H1 (cell line): ENCODE data around the gene KCNMB2. TPM values are rescaled to one million over a fixed set of nuclear protein-coding genes. Genes with fewer than 3 reads are reported as not detected.

ENCODE experiments used
- CTCF ChIA-PET: fragments of 300-600 bp; sonication (Branson Sonifier 250); formaldehyde crosslinking; loops from one replicate; lab custom pipeline; 2021; ENCODE audit not compliant: partially characterized antibody; lab: Charles Lee
- POLR2A ChIA-PET: fragments of 300-600 bp; sonication (Branson Sonifier 250); formaldehyde crosslinking; loops from one replicate; lab custom pipeline; 2021; ENCODE audit warnings: inconsistent platforms; ENCODE audit not compliant: partially characterized antibody; lab: Charles Lee
- DNase-seq, 2 experiments: peaks; one replicate each; pipeline versions ENCODE4 v3.0.0 to v3.0.0-alpha.2; 2010 to 2022; ENCODE audit warnings: low spot score in 2 of 2, low read depth in 1 of 2, mixed read lengths in 1 of 2
- FAIRE-seq: peaks from 2 replicates; lab custom pipeline; 2011; peaks lifted over from hg19 to GRCh38; lab: Jason Lieb, UNC
- H2AFZ ChIP-seq: 2 replicates; pipeline ENCODE4 v1.8.1; 2012; ENCODE audit warnings: low read length, inconsistent platforms
- H2AK5ac ChIP-seq: 2 replicates; pipeline ENCODE4 v1.6.1; 2013; ENCODE audit warnings: low read depth, low read length
- H2BK120ac ChIP-seq: replicated peaks from 2 replicates; pipeline ENCODE3; 2013; ENCODE audit warnings: low read depth, low read length, inconsistent platforms
- H2BK12ac ChIP-seq: 2 replicates; pipeline ENCODE4 v1.6.1; 2013; ENCODE audit warnings: low read depth, low read length
- H2BK15ac ChIP-seq: 2 replicates; pipeline ENCODE4 v1.6.1; 2013; ENCODE audit warnings: low read length
- H2BK20ac ChIP-seq: 2 replicates; pipeline ENCODE4 v1.6.1; 2013; ENCODE audit warnings: low read length
- H2BK5ac ChIP-seq: 2 replicates; pipeline ENCODE4 v1.6.1; 2013; ENCODE audit warnings: low read depth, low read length
- H3K14ac ChIP-seq: 2 replicates; pipeline ENCODE4 v1.6.1; 2013; ENCODE audit warnings: inconsistent platforms; ENCODE audit not compliant: insufficient read length
- H3K18ac ChIP-seq: 2 replicates; pipeline ENCODE4 v1.6.1; 2013; ENCODE audit warnings: low read length; ENCODE audit errors: extremely low read depth
- H3K23ac ChIP-seq: 2 replicates; pipeline ENCODE4 v1.6.1; 2013; ENCODE audit warnings: inconsistent platforms; ENCODE audit not compliant: insufficient read length
- H3K23me2 ChIP-seq: 2 replicates; pipeline ENCODE4 v1.6.1; 2013; ENCODE audit warnings: low read depth, low read length
- H3K27ac ChIP-seq: 2 replicates; pipeline ENCODE4 v1.6.1; 2011; ENCODE audit warnings: low read depth, low read length, inconsistent platforms
- H3K27me3 ChIP-seq, 4 experiments: replicated peaks in 1 of 4; 1 replicate in 1 of 4; 2 replicates in 3 of 4; pipeline versions ENCODE4 v1.6.1 to v1.8.1; 2011 to 2013; ENCODE audit warnings: low read length in 3 of 4, mild to moderate bottlenecking in 3 of 4, inconsistent platforms in 2 of 4, mixed read lengths in 2 of 4, moderate library complexity in 1 of 4; ENCODE audit not compliant: control insufficient read depth in 3 of 4, insufficient read depth in 3 of 4; ENCODE audit errors: extremely low read depth in 1 of 4
- H3K36me3 ChIP-seq, 4 experiments: 2 replicates each; pipeline versions ENCODE4 v1.6.1 to v1.8.1; 2011 to 2013; ENCODE audit warnings: mild to moderate bottlenecking in 4 of 4, low read length in 3 of 4, moderate library complexity in 2 of 4, control low read depth in 1 of 4, inconsistent platforms in 1 of 4; ENCODE audit not compliant: insufficient read depth in 4 of 4, control insufficient read depth in 2 of 4
- H3K4ac ChIP-seq: replicated peaks from 2 replicates; pipeline ENCODE3; 2013; ENCODE audit warnings: low read length, low read depth, mixed read lengths, inconsistent platforms; ENCODE audit not compliant: insufficient read length
- H3K4me1 ChIP-seq, 4 experiments: replicated peaks in 1 of 4; 1 replicate in 1 of 4; 2 replicates in 3 of 4; pipeline versions ENCODE4 v1.6.1 to v1.8.1; 2011 to 2013; ENCODE audit warnings: low read length in 3 of 4, inconsistent platforms in 2 of 4, mixed read lengths in 1 of 4; ENCODE audit not compliant: insufficient read depth in 4 of 4, control insufficient read depth in 3 of 4
- H3K4me2 ChIP-seq, 2 experiments: 2 replicates each; pipeline versions ENCODE4 v1.6.1 to v1.8.1; 2011 to 2013; ENCODE audit warnings: low read depth in 2 of 2, low read length in 2 of 2, control low read depth in 1 of 2, inconsistent platforms in 1 of 2, mild to moderate bottlenecking in 1 of 2; ENCODE audit not compliant: insufficient read depth in 1 of 2
- H3K4me3 ChIP-seq, 4 experiments: fragments of 200-600, 300-600 bp in 1 of 4; sonication (generic), shearing (Covaris generic), sonication (Bioruptor Twin) in 1 of 4; 2 replicates each; pipeline versions ENCODE4 v1.5.1 to v1.8.1; 2011 to 2016; ENCODE audit warnings: low read length in 4 of 4, low read depth in 3 of 4, control low read depth in 2 of 4, inconsistent platforms in 2 of 4, mild to moderate bottlenecking in 2 of 4, mixed read lengths in 1 of 4, moderate library complexity in 1 of 4; ENCODE audit not compliant: insufficient read depth in 2 of 4; ENCODE audit errors: extremely low read depth in 1 of 4
- H3K56ac ChIP-seq: replicated peaks from 2 replicates; pipeline ENCODE3; 2013; ENCODE audit warnings: low read depth, mild to moderate bottlenecking, mixed read lengths, low read length, inconsistent platforms; ENCODE audit not compliant: insufficient read length
- H3K79me1 ChIP-seq: 2 replicates; pipeline ENCODE4 v1.6.1; 2013; ENCODE audit warnings: low read depth, low read length, control low read depth
- H3K79me2 ChIP-seq, 2 experiments: 2 replicates each; pipeline versions ENCODE4 v1.6.1 to v1.8.1; 2012 to 2013; ENCODE audit warnings: low read length in 2 of 2, mild to moderate bottlenecking in 2 of 2, inconsistent platforms in 1 of 2; ENCODE audit not compliant: insufficient read depth in 2 of 2, control insufficient read depth in 1 of 2
- H3K9ac ChIP-seq, 4 experiments: replicated peaks in 1 of 4; 1 replicate in 1 of 4; 2 replicates in 3 of 4; pipeline versions ENCODE4 v1.6.1 to v1.8.1; 2011 to 2013; ENCODE audit warnings: low read depth in 3 of 4, low read length in 3 of 4, control low read depth in 2 of 4, mild to moderate bottlenecking in 2 of 4, moderate library complexity in 2 of 4, inconsistent platforms in 1 of 4; ENCODE audit errors: extremely low read depth in 1 of 4
- H3K9me3 ChIP-seq, 2 experiments: 2 replicates each; pipeline versions ENCODE4 v1.6.1 to v1.8.1; 2012 to 2013; ENCODE audit warnings: mild to moderate bottlenecking in 2 of 2, moderate library complexity in 2 of 2, control low read depth in 1 of 2, inconsistent platforms in 1 of 2, low read depth in 1 of 2, low read length in 1 of 2, mixed read lengths in 1 of 2; ENCODE audit not compliant: insufficient read depth in 2 of 2
- H4K20me1 ChIP-seq, 2 experiments: replicated peaks in 1 of 2; 2 replicates each; pipeline versions ENCODE3 to v1.8.1; 2011 to 2013; ENCODE audit warnings: inconsistent platforms in 2 of 2, low read length in 2 of 2, mild to moderate bottlenecking in 1 of 2; ENCODE audit not compliant: insufficient read depth in 2 of 2, control insufficient read depth in 1 of 2
- H4K5ac ChIP-seq: 2 replicates; pipeline ENCODE4 v1.6.1; 2013; ENCODE audit warnings: low read length, low read depth, mixed read lengths, inconsistent platforms; ENCODE audit not compliant: insufficient read length
- H4K8ac ChIP-seq: 2 replicates; pipeline ENCODE4 v1.8.0; 2013; ENCODE audit warnings: mild to moderate bottlenecking, moderate library complexity, low read length, inconsistent platforms; ENCODE audit not compliant: insufficient read depth; ENCODE audit errors: extremely low read depth
- H4K91ac ChIP-seq: replicated peaks from 2 replicates; pipeline ENCODE3; 2013; ENCODE audit warnings: low read length, mixed read lengths, inconsistent platforms; ENCODE audit not compliant: insufficient read length
- EGR1 ChIP-seq: IDR thresholded peaks from 2 replicates; pipeline ENCODE4 v1.6.1; 2011; ENCODE audit warnings: low read depth, low read length, borderline replicate concordance
- KDM1A ChIP-seq: fragments of 200-600, 300-600 bp; sonication (generic); IDR thresholded peaks from 2 replicates; pipeline ENCODE4 v1.7.1; 2016; ENCODE audit warnings: mild to moderate bottlenecking, low read length, borderline replicate concordance
- NANOG ChIP-seq: IDR thresholded peaks from 2 replicates; pipeline ENCODE4 v1.6.1; 2011; ENCODE audit warnings: low read length, low read depth, mild to moderate bottlenecking, inconsistent platforms; ENCODE audit not compliant: insufficient read depth, poor library complexity, severe bottlenecking
- RAD21 ChIP-seq, 2 experiments: IDR thresholded peaks in 1 of 2; conservative IDR thresholded peaks in 1 of 2; 2 replicates each; pipeline ENCODE4 v1.6.1; 2011; ENCODE audit warnings: low read depth in 2 of 2, low read length in 2 of 2, improper control_type of control experiment in 1 of 2, inconsistent platforms in 1 of 2, mild to moderate bottlenecking in 1 of 2, moderate library complexity in 1 of 2
- RFX5 ChIP-seq: IDR thresholded peaks from 2 replicates; pipeline ENCODE4 v1.6.1; 2011; ENCODE audit warnings: low read depth, low read length, improper control_type of control experiment, borderline replicate concordance
- RXRA ChIP-seq: IDR thresholded peaks from 2 replicates; pipeline ENCODE4 v1.6.1; 2011; ENCODE audit warnings: low read depth, mild to moderate bottlenecking, low read length, moderate library complexity; ENCODE audit not compliant: insufficient read depth
- SP2 ChIP-seq: IDR thresholded peaks from 2 replicates; pipeline ENCODE4 v1.6.1; 2012; ENCODE audit warnings: mild to moderate bottlenecking, low read length, inconsistent platforms
- SP4 ChIP-seq: IDR thresholded peaks from 2 replicates; pipeline ENCODE4 v1.6.1; 2012; ENCODE audit warnings: low read length, inconsistent platforms
- TEAD4 ChIP-seq: IDR thresholded peaks from 2 replicates; pipeline ENCODE4 v1.6.1; 2012; ENCODE audit warnings: low read depth, low read length, inconsistent platforms, mixed read lengths
- YY1 ChIP-seq: IDR thresholded peaks from 2 replicates; pipeline ENCODE4 v1.6.1; 2011; ENCODE audit warnings: low read depth, mild to moderate bottlenecking, low read length
- WGBS, 2 experiments: shearing (Covaris generic) in 1 of 2; methylation state at CpG; one replicate each; pipeline versions ENCODE4 v1.1.6 to v1.1.7; 2013 to 2015; ENCODE audit warnings: low lambda C conversion rate in 2 of 2, mixed read lengths in 2 of 2, inconsistent platforms in 1 of 2, low coverage in 1 of 2, missing lambda C conversion rate in 1 of 2; ENCODE audit not compliant: insufficient replicate concordance in 2 of 2, insufficient coverage in 1 of 2, insufficient read length in 1 of 2; ENCODE audit errors: extremely low coverage in 1 of 2, missing lambda C conversion rate in 1 of 2; 5-methylcytosine and 5-hydroxymethylcytosine counted together
- polyA plus RNA-seq, 7 experiments: library from polyadenylated mRNA; depleted of rRNA in 3 of 7; stranded (reverse) in 5 of 7; unstranded in 2 of 7; fragments of >200 nt in 5 of 7; fragments of 200-250 nt in 2 of 7; gene quantifications; 1 replicate in 5 of 7; 2 replicates in 1 of 7; 4 replicates in 1 of 7; pipeline versions ENCODE4 v1.2.1 to v1.2.3, GENCODE V29; 2011 to 2013; ENCODE audit warnings: missing spikeins in 2 of 7, mixed read lengths in 2 of 7
- total RNA-seq: library from RNA; stranded (reverse); fragmentation: NEBNext Ultra II Directional; extraction: Animal tissue kit (Norgen Biotek cat#: 25700); gene quantifications from 2 replicates; pipeline ENCODE4 v1.2.1, GENCODE V29; 2021

KCNMB2 gene
- total and polyA plus RNA-seq, 2 of the 8 experiments (the other 6 are each of a cell fraction or from before 2014, with no cell fraction given) = not detected

DNA sequence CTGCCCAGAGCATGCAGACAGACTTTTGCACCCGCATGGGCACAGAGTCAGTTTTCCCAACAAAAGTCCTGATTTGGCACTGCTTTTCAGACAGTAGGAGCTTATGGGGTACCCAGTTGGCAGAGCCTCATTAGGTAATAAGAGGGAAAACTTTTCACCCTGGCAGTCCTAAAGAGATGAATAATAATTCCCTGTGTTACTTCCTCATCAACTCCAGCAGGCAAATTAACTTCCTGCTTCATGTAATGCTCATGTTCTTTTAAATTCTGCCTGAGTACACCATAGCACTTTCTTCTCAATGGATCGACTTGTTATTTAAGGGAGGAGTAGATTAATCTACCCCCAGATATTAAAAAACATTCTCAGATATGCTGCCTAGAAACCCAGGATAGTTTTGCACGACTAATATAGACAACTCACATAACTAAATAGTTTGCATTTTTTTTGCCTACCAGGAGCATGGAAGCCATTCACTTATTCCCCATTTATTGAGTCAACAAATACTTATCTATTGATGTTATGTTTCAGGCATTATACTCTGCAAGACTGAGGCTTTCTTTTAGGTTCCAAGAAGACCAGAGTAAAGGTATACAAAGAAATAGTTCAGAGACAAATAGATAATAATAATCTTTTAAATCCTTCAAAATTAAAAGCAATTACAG lies 214.5 kb downstream of the KCNMB2 start:
- Histone ChIP-seq H3K56ac (no peak overlapping the region), H3K9me3 (no peaks in the 10 kb centered on the region), H3K27ac (no peak overlapping the region), H3K18ac (no peak overlapping the region), H4K5ac (no peak overlapping the region), H2BK120ac (no peak overlapping the region), H3K79me1 (no peaks in the 10 kb centered on the region), H3K79me2 (no peaks in the 10 kb centered on the region), H3K14ac (no peak overlapping the region), H3K27me3 (no peaks in the 10 kb centered on the region), H2BK12ac (no peak overlapping the region), H3K4me3 (no peak overlapping the region), H4K20me1 (peaks cover 0 to 2% of the 10 kb centered on the region in 2 experiments), H4K91ac (no peak overlapping the region), H2AFZ (no peak overlapping the region), H3K4me2 (no peak overlapping the region), H2AK5ac (no peak overlapping the region), H3K23me2 (no peaks in the 10 kb centered on the region), H3K4ac (no peak overlapping the region), H4K8ac (no peak overlapping the region), H2BK15ac (no peak overlapping the region), H2BK20ac (no peak overlapping the region), H2BK5ac (no peak overlapping the region), H3K36me3 (no peaks in the 10 kb centered on the region), H3K23ac (no peak overlapping the region), H3K4me1 (no peaks in the 10 kb centered on the region), H3K9ac (no peak overlapping the region)
- ChIA-PET POLR2A (no interaction called here), CTCF (interaction anchor here (0.9 to 1.3 kb wide), 2 partner anchors 216 to 328 kb away, joined by 3 to 7 read pairs; no protein-coding TSS in a partner anchor)
- FAIRE-seq (no peak), DNase-seq (no peak)
- 89% methylated on average over 3 of the region's 3 CpGs; no CpG with 5 or more reads in 1 of the 2 experiments for WGBS, 2 experiments
- no peak for TF ChIP-seq EGR1
- no peak for TF ChIP-seq RFX5
- TF ChIP-seq SP2 = no peak
- no peak for TF ChIP-seq KDM1A
- no peak for TF ChIP-seq NANOG
- no peak for TF ChIP-seq YY1
- TF ChIP-seq RXRA = no peak
- no peak for TF ChIP-seq RAD21 (IDR thresholded peaks at IDR 0.05 in 1 of 2, conservative IDR thresholded peaks at IDR 0.05 in 1 of 2; ENCODE audit: low read depth in 2 of 2, low read length in 2 of 2)
- TF ChIP-seq TEAD4 = no peak
- no peak for TF ChIP-seq SP4
